HG02759 (cell line): ENCODE data around the gene PPP2R1B.

Source experiments
- ATAC-seq: cut with Tn5 transposase; IDR thresholded peaks from one replicate; pipeline ENCODE4 v1.9.1; 2021; ENCODE audit warnings: mild to moderate bottlenecking, moderate library complexity; ENCODE audit not compliant: unreplicated experiment

Gene PPP2R1B

DNA sequence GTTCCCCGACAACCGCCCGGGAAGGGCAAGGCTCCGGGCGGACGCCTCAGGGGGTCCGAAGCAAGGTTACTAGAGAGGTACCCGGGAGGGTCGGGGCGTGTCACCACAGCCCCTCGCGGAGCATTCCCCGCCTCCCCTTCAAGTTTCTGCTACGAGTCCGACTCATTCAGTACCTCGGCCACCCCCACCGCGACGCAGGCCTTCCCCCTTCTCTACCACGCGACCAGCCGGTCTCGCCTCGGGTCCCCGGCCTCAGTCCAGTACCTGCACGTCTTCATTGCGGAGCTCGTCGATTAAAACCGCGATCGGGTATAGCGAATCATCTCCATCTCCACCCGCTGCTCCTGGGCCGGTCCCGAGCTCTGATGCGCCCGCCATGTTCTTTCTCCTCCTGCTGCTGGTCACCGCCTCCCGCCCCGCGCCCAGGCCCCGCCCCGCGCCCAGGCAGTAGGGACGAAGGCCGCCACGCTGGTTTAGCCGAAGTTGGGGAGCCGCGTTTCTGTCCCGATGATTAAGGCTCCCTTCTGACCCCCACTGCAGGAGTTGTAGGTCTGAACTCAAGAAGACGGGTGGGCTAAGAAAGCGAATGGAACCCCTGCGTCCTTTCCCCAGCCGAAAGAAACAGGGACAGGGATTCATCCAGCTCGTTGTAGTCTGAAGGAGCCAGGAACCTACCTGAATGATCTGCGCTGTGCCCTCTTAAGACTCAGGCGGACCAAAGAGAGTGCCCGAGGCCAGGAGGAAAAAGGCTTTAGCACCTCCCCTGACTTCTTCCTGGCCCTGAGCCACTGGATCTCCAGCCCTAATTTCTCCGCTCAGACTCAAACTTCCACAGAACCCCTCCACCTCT, at the start of gene PPP2R1B:
PPP2R1B (minus strand) TSS at position 406 of the 850 bp plus-strand sequence; CDS start at position 378, 28 bp downstream.
- ATAC-seq: peak; percentile 92

DNA sequence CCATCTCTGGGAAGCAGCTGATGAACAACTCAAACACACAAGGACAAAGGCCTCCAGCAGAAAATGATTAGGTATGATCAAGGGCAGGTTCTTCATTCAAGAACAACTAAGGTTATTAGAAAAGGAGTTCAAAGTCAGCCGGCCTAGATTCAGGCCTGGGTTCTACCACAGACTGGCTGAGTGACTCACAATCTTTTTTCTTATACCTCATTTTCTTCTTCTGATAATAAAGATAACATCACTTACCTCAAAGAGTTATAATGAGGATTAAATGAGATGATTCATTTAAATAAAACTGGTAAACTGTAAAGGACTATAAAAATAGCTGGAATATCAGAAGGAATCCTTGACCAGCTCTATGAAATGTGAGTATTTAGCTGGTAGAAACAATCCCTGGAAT, 49.3 kb upstream of the PPP2R1B start:
- no peak for ATAC-seq

- ATAC-seq: no peak
Measured at GRCh38 chr11:111814557-111815320, 48.5 kb upstream of the PPP2R1B start.

- no peak for ATAC-seq
Measured at GRCh38 chr11:111814106-111814505, 47.9 kb upstream of the PPP2R1B start.

GRCh38 chr11:111812211-111812610, 46.0 kb upstream of the PPP2R1B start:
- ATAC-seq: no peak

DNA sequence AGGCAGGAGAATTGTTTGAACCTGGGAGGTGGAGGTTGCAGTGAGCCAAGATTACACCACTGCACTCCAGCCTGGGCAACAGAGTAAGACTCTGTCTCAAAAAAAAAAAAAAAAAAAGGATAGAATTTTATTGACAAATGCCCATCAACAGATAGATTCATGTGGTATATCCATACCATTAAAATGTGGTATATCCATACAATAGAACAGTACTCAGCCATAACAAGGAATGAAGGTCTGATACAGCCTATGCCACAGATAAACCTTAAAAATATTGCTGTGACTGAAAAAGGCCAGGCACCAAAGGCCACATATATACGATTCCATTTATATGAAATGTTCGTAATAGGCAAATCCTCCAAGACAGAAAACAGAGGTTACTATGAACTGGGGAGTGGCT, 45.3 kb upstream of the PPP2R1B start:
- ATAC-seq: no peak

DNA sequence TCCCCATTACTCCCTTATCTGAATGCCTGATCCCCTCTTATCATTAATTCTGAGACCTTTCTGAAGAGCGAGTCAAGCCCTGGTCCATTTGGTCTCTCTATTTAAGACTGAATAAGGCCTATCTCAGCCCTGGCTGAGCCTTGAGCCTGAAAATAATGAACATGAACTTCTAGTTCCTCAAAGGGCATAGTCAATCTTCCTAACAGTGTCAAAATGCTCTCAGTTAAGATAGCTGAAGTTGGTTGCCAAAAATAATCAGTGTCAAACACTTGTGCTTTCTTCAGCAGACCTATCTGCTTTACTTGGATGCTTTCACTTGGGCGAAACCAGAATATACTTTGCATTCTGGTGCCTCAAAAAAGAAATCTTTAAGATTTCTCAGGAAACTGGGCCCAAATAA, 42.6 kb upstream of the PPP2R1B start:
- no peak for ATAC-seq

DNA sequence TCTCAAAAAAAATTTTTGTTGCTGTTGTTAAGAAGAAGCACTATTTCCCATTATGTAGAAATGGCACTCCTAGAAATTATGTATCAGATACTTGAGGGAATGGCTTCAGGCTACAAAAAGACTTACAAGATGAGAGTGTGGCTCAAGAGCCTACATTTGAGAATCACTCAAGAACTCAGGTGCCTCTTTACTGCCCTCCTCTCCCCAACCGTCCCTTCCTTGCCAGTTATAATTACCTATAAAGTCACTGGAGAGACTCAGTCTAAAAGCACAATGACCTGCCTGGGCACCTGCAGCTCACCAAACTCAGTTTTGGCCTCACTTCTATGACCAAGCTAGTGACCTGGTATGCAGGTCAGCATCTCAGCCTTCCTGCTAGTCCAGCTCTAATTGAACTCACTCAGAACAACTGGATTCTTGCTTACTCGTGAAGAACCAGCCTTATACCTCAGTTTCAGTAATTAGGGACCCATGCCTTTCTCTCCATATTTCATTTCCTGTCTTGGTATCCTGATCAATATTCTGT, 41.9 kb upstream of the PPP2R1B start:
- ATAC-seq: no peak

DNA sequence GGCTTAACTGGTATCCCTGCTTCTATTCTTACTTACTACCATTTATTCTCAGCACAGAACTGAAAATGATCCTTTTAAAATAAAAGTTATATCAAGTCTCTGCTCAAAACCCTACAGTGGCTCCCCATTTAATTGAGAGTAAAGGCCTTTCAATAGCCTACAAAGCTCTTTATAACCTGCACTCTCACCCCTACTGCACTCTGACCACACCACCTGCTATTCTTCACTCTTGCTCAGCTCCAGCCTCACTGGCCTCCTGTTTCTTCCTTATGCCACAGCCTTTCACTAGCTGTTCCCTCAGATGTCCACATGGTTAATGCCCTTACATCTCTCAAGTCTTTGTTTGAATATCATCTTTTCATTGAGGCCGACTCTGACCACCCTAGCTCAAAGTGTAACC, 40.9 kb upstream of the PPP2R1B start:
- no peak for ATAC-seq

- ATAC-seq: no peak
Measured at GRCh38 chr11:111801135-111801534, 34.9 kb upstream of the PPP2R1B start.

DNA sequence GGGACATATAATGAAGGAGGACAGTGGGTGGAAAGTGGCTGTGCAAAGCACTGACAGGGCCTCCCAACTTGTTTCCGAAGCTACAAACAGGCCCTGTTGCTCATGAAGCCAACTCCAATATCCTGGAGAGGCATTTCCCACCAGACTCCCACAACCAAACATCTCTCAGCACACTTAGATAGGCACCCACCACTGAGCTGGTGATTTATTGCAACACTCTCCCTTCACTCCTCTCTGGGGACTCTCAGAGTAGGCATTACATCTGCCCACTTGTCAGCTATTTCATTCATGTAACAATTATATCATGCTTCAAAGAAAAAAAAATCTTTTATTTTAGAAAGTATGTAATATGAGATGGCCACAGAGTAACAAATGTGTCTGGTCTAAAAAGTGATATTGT, 32.1 kb upstream of the PPP2R1B start:
- no peak for ATAC-seq

- ATAC-seq: no peak
Measured at GRCh38 chr11:111797145-111797581, 31.0 kb upstream of the PPP2R1B start.

DNA sequence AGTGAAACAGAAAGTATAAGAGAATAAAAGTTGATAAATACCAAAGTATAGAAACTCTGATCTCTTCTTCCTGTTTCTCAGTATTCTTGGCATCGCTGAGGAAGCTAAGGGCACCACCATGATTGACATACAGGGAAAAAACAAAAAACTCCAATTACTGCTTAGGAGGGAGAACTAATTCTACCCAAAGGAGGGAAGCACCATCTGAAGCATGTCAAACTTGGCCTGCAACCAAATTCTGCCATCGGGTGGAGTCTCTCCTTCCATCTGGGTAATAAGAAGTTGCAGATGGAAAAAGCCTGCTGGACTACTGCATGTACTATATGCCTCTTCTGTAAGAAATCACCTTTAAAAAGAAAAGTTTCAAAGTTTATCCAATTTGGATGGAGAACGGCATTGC, 30.5 kb upstream of the PPP2R1B start:
- no peak for ATAC-seq

DNA sequence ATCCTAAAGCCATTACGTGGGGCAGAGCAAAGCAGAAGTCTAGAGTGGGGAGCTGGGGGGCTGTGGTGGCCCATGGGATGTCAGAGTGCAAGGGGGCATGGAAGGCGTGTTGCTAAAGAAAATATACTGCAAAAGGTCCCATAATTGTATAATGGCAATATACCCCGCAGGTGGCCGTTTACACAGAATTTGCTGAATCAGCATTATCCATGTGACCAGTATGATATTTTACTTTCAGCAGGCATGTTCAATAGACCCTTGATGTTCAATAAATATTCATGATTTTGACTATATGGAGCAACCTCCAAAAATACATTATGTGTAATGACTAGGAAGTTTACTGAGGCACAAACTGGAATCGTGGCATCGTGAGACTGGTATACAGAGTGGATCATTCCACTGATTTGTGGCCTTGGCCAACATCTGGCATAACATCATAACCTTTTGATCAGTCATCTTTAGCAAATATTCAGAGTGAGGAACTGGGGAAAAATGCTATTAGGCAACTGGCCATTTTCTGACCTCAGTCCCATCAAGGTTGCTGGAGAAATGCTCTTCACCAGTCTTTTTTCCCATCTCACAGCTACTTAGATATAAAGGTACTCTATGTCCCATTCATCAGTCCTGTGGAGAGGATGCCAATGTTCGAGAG, 29.3 kb upstream of the PPP2R1B start:
- ATAC-seq: no peak

DNA sequence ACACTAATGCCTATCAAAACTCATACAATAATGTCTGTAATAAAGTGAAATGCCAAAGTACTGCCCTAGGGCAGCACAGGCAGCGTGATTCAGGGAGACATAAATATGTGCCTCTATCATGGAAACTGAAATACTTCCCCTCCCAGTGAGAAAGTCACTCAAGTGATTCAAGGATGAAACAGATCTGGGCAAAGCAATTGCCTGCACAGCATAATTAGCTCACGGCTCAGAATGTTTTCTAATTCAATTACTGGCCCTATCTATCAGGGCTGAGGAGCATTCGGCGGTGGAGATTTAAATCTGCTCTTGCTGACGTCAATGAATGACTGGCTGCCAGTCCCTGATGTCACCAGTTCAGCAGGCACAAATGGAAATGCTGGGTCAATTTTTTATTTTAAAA, 27.7 kb upstream of the PPP2R1B start:
- no peak for ATAC-seq

GRCh38 chr11:111792955-111793500, 26.8 kb upstream of the PPP2R1B start:
- ATAC-seq: no peak

GRCh38 chr11:111792314-111792713, 26.1 kb upstream of the PPP2R1B start:
- ATAC-seq: no peak

DNA sequence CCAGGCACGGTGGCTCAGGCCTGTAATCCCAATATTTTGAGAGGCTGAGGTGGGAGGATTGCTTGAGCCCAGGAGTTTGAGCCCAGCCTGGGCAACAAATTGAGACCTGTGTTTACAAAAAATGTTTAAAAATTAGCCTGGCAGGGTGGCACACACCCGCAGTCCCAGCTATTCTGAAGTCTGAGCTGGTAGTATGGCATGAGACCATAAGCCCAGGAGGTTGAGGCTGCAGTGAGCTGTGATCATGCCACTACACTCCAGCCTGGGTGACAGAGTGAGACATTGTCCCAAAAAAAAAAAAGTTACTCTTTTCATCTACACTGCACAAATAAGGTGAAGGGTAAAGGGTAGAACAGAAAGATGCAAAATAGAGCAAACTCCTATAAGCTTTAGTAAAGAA, 22.3 kb upstream of the PPP2R1B start:
- no peak for ATAC-seq

DNA sequence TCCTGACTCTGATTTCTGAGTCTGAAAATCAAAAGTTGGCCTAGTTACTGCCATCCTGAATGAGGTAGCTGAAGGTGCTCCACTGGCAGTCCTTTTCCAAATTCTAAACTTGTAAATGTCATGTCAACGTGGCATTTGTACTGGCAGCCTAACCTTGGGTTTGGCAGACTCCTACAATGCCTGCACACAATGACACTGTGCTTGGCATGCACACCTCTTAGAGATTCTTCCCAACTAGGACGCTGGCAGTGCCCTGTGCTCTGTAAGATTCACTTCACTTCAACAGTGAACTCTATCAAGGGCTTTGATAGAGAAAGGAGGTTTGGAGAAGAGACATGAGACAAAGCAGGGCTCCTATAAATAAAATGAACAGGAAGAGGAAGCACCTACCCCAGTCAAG, 21.9 kb upstream of the PPP2R1B start:
- ATAC-seq: no peak

GRCh38 chr11:111785886-111786412, 19.8 kb upstream of the PPP2R1B start:
- no peak for ATAC-seq

DNA sequence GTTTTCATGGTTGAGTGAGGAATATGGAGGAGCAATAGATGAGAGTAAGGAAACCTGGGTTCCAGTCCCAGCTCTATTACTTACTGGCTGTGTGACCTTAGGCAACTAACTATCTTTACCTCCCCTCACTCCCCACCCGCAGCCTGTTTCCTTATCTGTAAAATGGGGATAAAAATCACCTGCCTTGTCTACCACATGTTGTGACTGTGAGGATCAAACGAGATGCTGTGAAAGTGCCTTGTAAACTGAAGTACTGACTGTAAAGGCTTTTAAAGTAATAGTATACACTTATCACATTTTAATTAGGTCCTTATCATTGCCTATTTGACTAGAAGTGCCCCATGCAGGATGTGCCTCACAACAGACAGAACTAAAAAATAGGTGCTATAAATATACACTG, 18.9 kb upstream of the PPP2R1B start:
- no peak for ATAC-seq
